Measurements from ENCODE around the gene IQCM.

Gene IQCM

DNA sequence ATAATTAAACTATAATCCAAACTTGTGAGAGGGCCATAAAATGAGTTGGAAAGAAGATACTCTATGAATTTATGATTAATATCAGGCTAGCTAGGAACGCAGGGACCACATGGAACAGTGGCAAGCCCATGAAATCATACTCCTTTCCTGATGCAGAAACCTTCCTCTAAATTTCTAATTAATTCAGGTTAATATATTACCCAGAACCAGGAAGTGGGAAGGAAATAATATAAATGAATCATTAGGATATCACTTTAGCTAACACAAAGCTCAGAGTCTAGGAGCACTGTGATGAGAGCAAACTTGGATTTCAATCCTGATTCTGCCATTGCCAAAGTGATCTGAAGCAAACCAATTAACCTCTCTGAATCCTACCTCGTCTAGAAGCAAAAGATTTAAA is 68.0 kb downstream of the IQCM start:
- no peak overlapping the region for H3K9ac ChIP-seq (ENCODE audit: low read depth, low read length)
- H3K9me3 ChIP-seq (ENCODE audit: control insufficient read depth, insufficient read depth, low read length), result no peaks in the 10 kb centered on the region
- H3K36me3 ChIP-seq (ENCODE audit: insufficient read depth, low read length), result no peaks in the 10 kb centered on the region
- H3K4me1 ChIP-seq (ENCODE audit: insufficient read depth, low read length), result no peaks in the 10 kb centered on the region

DNA sequence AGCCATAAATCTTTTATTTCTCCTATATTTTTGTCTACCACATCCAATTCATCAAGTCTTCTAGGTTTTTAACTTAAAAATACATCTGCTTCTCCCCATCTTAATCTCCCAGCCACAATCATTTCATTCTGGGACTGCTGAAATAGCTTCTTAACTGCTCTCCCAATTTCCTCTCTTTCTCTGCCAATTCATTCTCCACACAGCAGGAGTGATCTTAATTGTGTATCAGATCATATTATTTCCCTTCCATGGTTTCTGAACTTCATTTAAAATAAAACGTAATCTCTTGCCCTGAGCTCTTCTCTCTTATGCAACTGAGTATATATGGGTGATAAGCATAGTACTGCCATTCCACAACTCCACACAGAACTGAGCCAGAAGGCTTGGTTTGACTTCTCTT is 69.4 kb downstream of the IQCM start:
- no peaks in the 10 kb centered on the region for H3K4me1 ChIP-seq (ENCODE audit: insufficient read depth, low read length)

DNA sequence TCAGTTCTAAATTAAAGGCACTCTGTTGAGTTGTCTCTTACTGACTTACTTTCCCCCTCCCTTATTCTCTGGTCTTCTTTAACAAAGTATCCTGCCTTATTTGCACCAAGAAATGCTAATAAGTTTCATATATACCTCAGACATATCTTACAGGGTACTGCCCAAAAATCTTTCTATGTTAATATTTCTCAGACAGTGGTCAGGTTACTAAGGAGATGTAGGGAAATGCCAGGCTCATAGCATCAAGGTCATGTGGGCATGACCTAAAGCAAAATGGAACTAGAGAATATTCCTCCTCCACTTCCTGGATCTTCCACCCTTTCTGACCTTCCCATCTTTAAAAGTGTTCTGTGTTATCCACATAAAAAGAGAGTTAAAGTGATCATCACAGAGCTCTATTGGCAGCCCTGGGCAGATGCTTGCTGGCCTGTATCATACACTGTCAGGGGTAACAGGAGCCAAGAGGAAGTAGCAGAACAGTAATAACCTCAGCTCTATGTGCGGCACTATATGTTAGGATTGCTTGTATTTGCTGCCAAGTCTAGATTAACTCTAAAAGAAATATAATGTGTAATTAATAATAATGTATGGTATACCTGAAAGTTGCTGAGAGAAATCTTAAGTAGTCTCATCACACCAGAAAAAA is 74.3 kb downstream of the IQCM start:
- peaks cover 7% of the 10 kb centered on the region; the same call in 1 of the 2 replicates for H3K4me1 ChIP-seq (ENCODE audit: insufficient read depth, low read length)
- H3K36me3 ChIP-seq (ENCODE audit: insufficient read depth, low read length), result no peaks in the 10 kb centered on the region
- H3K9me3 ChIP-seq (ENCODE audit: control insufficient read depth, insufficient read depth, low read length), result no peaks in the 10 kb centered on the region
- H3K9ac ChIP-seq (ENCODE audit: low read depth, low read length), result no peak overlapping the region

More for the DNA sequence above, 69.4 kb downstream of the IQCM start:
- Histone ChIP-seq H3K9me3 (ENCODE audit: control insufficient read depth, insufficient read depth, low read length) (no peaks in the 10 kb centered on the region), H3K9ac (ENCODE audit: low read depth, low read length) (no peak overlapping the region), H3K36me3 (ENCODE audit: insufficient read depth, low read length) (no peaks in the 10 kb centered on the region)

DNA sequence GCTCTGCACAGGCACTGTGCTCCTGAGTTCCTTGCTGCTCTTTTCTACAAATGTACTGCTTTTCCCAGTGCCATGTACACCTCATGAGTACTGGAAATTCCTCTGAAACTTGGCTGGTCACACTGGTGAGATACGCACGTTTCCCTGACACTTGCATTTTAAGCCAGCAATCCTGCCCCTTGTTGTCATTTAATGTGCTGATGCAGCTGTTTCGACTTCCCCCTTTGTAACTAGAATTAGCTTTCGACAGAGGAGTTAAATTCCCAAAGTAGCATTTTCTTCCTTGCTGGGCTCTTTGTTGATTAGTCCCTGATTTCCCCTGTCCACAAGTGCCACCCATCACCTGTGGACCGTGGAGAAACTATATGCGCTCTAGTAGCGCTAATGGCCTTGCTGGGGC is 77.5 kb downstream of the IQCM start:
- Histone ChIP-seq H3K36me3 (ENCODE audit: insufficient read depth, low read length) (no peaks in the 10 kb centered on the region), H3K9ac (ENCODE audit: low read depth, low read length) (no peak overlapping the region), H3K4me1 (ENCODE audit: insufficient read depth, low read length) (peaks cover 7% of the 10 kb centered on the region; the same call in 1 of the 2 replicates), H3K9me3 (ENCODE audit: control insufficient read depth, insufficient read depth, low read length) (no peaks in the 10 kb centered on the region)

DNA sequence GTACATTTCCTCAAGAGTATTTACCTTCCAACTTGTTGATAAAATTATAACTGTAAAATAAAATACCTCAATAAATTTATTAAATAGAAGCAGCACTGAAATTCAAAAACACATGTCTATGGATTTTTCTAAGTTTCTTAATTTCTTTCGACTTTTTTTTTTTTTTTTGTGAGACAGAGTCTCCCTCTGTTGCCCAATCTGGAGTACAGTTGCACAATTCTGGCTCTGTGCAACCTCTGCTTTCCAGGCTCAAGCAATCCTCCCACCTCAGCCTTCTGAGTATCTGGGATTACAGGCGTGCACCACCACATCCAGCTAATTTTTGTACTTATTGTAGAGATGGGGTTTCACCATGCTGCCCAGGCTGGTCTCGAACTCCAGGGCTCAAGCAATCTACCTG is 79.8 kb downstream of the IQCM start:
- no peak overlapping the region for H3K9ac ChIP-seq (ENCODE audit: low read depth, low read length)
- no peaks in the 10 kb centered on the region for H3K9me3 ChIP-seq (ENCODE audit: control insufficient read depth, insufficient read depth, low read length)
- no peaks in the 10 kb centered on the region for H3K36me3 ChIP-seq (ENCODE audit: insufficient read depth, low read length)
- H3K4me1 ChIP-seq (ENCODE audit: insufficient read depth, low read length), result peaks cover 7% of the 10 kb centered on the region; the same call in 1 of the 2 replicates

DNA sequence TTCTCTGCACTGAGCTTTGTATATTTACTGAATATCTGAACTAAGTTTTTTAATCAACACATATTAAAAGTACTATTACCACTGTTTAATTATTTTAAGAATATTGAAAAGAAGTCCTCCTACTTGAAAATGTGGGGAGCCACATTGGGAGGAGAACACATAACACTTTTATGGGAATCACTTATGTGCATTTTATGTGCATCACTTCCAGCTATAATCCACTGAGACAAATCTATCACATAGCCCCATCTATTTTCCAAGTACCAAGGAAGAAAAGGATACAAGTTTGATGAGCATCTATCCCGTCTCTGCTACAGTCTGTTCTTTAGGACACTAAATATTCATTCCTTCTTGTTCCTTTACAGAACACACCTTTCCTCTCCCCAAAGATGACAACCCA is 87.2 kb downstream of the IQCM start:
- H3K36me3 ChIP-seq (ENCODE audit: insufficient read depth, low read length), result no peaks in the 10 kb centered on the region
- H3K4me1 ChIP-seq (ENCODE audit: insufficient read depth, low read length), result no peaks in the 10 kb centered on the region
- no peak overlapping the region for H3K9ac ChIP-seq (ENCODE audit: low read depth, low read length)
- no peaks in the 10 kb centered on the region for H3K9me3 ChIP-seq (ENCODE audit: control insufficient read depth, insufficient read depth, low read length)

DNA sequence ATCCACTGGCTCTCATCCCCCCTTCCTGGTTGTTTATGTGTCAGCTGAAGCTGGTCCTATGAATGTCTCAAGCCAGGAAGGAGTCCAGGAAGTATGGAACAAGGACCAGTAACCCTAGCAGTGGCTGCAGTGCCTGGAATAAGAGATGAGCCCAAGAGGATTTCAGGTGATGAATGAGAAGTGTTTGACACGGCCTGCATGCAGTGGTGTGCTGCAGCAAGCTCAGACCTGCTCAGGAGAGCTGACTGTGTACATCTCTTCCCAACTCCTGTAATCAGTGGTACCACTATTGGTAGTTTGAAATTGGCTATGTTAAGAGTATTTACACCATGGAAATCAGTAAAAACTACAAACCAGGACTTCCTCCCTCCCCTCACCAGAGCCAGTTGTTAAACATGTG is 88.0 kb downstream of the IQCM start:
- no peaks in the 10 kb centered on the region for H3K36me3 ChIP-seq (ENCODE audit: insufficient read depth, low read length)
- no peaks in the 10 kb centered on the region for H3K4me1 ChIP-seq (ENCODE audit: insufficient read depth, low read length)
- H3K9me3 ChIP-seq (ENCODE audit: control insufficient read depth, insufficient read depth, low read length), result no peaks in the 10 kb centered on the region
- H3K9ac ChIP-seq (ENCODE audit: low read depth, low read length), result no peak overlapping the region

DNA sequence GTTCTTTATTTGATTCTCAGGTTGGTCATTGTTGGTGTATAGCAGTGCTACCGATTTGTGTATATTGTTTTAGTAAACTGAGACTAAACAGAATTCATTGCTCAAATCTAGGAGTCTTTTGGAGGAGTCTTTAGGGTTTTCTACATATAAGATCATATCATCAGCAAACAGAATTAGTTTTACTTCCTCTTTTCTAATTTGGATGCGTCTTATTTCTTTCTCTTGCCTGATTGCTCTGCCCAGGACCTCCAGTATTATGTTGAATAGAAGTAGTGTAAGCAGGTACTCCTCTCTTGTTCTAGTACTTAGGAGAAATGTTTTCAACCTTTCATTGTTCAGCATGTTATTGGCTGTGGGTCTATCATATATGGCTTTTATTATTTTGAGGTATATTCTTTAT is 92.6 kb downstream of the IQCM start:
- H3K9me3 ChIP-seq (ENCODE audit: control insufficient read depth, insufficient read depth, low read length), result no peaks in the 10 kb centered on the region
- no peak overlapping the region for H3K9ac ChIP-seq (ENCODE audit: low read depth, low read length)
- H3K4me1 ChIP-seq (ENCODE audit: insufficient read depth, low read length), result no peaks in the 10 kb centered on the region
- H3K36me3 ChIP-seq (ENCODE audit: insufficient read depth, low read length), result no peaks in the 10 kb centered on the region

DNA sequence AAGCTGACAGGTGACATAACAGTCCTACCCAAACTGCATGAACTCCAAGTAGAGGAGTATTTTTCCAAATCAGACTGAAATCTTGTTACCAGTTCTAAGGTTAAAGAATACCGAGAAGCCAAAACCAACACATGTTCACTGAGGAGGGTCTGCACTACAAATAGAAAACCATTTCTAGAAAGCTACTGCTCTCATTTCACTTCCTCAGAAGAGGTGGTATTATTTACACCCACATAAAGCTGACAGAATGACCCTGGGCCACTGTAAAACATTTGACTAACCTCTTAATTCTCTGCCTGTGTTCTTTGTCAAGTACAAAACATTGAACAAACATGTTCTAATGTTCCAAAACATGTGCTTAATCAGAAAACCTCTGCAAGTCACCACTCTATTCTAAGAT is 95.8 kb downstream of the IQCM start:
- H3K9me3 ChIP-seq (ENCODE audit: control insufficient read depth, insufficient read depth, low read length), result no peaks in the 10 kb centered on the region; the same call in 1 of the 2 replicates
- no peaks in the 10 kb centered on the region for H3K4me1 ChIP-seq (ENCODE audit: insufficient read depth, low read length)
- no peaks in the 10 kb centered on the region for H3K36me3 ChIP-seq (ENCODE audit: insufficient read depth, low read length)
- H3K9ac ChIP-seq (ENCODE audit: low read depth, low read length), result no peak overlapping the region

DNA sequence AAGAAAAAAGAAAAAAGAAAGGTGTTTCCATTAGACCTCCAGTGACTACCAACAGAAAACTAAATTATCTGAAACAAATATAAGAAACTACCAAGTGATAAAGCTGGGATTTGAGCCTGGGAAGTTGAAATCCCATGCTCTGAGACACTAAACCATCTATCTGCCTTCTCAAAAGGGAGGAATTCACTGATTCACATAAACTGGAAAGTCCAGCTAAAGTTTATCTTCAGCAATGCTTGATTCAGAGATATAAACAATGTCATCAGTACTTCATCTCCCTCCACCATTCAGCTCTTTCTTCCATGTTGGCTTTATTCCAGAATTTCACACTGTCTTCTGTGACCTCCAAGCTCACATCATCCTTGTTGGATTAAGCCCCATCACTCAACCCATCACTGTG is 96.3 kb downstream of the IQCM start:
- H3K4me1 ChIP-seq (ENCODE audit: insufficient read depth, low read length), result no peaks in the 10 kb centered on the region
- H3K9me3 ChIP-seq (ENCODE audit: control insufficient read depth, insufficient read depth, low read length), result no peaks in the 10 kb centered on the region; the same call in 1 of the 2 replicates
- no peak overlapping the region for H3K9ac ChIP-seq (ENCODE audit: low read depth, low read length)

DNA sequence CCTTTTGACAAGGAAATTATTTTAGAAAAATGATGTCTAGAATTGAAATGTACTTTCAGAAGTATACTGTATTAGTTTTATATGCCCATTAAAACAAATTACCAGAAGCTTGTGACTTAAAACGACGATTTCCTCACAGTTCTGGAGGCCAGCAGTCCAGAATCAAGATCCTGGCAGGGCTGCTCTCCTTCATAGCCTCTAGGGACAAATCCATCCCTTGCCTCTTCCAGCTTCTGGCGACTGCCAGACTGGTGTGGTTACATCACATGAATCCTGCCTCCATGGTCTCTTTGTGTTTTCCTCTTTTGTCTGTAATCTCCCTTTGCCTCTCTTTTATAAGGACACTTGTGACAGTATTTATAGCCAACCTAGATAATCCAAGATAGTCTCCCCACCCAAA is 97.1 kb downstream of the IQCM start:
- Histone ChIP-seq H3K4me1 (ENCODE audit: insufficient read depth, low read length) (no peaks in the 10 kb centered on the region), H3K36me3 (ENCODE audit: insufficient read depth, low read length) (no peaks in the 10 kb centered on the region), H3K9me3 (ENCODE audit: control insufficient read depth, insufficient read depth, low read length) (no peaks in the 10 kb centered on the region; the same call in 1 of the 2 replicates), H3K9ac (ENCODE audit: low read depth, low read length) (no peak overlapping the region)

More for the DNA sequence above, 96.3 kb downstream of the IQCM start:
- no peaks in the 10 kb centered on the region for H3K36me3 ChIP-seq (ENCODE audit: insufficient read depth, low read length)

DNA sequence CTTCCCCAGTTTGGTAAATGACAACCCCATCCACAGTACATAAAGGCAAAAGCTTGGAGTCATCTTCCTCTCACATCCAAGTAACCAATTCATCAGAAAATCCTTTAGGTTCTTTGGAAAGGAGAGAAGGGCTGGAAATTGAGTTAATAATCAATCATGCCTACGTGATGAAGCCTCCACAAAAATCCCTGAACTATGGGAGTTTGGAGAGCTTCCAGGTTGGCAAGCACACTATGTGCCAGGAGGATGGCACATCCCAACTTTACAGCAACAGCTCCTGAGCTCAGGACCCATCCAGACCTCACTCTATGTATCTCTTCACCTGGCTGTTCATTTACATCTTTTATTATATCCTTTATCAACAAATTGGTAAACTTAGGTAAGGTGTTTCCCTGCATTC is 98.9 kb downstream of the IQCM start:
- no peaks in the 10 kb centered on the region; the same call in 1 of the 2 replicates for H3K9me3 ChIP-seq (ENCODE audit: control insufficient read depth, insufficient read depth, low read length)
- H3K4me1 ChIP-seq (ENCODE audit: insufficient read depth, low read length), result no peaks in the 10 kb centered on the region
- no peak overlapping the region for H3K9ac ChIP-seq (ENCODE audit: low read depth, low read length)
- H3K36me3 ChIP-seq (ENCODE audit: insufficient read depth, low read length), result no peaks in the 10 kb centered on the region

DNA sequence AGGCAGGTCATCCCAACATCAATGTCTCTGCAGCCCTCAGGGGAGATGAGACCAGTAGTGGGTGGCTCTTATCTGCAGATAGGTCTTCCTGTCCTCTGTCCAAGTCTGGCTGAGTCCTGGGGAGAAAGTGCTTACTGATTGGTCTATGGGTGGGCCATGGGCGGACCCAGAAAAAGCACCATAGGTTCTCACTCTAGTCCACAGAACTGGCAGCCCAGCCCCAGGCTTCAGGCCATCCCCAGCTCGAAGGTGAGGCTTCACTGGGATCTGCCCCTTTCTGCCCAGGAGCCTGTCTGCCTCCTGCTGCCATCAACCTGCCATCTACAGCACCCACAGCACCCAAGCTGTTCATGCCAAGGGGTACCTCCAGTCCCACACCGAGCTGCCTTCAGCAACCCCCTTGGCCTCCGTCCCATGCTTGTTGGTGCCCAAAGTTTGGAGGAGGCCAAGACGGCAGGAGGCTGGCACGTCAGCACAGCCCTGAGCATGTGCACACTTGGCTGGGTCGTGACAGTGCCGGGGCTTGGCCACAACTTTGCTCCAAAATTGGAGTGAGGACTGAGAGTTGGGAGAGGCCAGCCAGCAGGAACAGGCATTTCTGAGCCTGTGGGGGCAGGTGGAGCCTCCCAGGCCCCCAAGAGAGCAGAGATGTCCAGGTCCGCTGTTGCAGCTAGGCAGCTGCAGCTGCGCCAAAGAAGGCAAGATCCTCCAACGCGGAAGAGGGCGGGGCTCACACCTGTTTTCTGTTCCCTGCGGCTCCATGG is 99.6 kb downstream of the IQCM start:
- no peaks in the 10 kb centered on the region for H3K36me3 ChIP-seq (ENCODE audit: insufficient read depth, low read length)
- no peak overlapping the region for H3K9ac ChIP-seq (ENCODE audit: low read depth, low read length)
- no peaks in the 10 kb centered on the region for H3K4me1 ChIP-seq (ENCODE audit: insufficient read depth, low read length)
- no peaks in the 10 kb centered on the region; the same call in 1 of the 2 replicates for H3K9me3 ChIP-seq (ENCODE audit: control insufficient read depth, insufficient read depth, low read length)

DNA sequence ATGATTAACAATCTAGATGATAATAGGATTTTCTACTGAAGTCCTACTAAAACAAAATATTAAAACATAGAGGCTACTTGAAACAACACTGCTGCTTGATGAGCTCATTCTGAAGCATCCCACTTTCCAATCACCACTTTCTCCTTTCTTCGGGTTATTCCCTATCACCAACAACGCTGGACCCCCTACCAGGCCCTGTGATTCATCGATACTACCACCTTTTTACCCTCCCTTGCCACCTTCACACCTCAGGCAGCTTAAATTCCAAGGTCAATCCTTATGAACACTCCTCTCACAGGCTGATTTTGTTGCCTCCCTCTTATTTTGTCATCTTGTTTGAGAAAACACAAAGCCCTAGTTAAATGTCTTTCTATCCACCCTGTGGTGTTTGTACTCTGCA is 102.6 kb downstream of the IQCM start:
- no peaks in the 10 kb centered on the region for H3K4me1 ChIP-seq (ENCODE audit: insufficient read depth, low read length)
- H3K9me3 ChIP-seq (ENCODE audit: control insufficient read depth, insufficient read depth, low read length), result no peaks in the 10 kb centered on the region; the same call in 1 of the 2 replicates
- no peaks in the 10 kb centered on the region for H3K36me3 ChIP-seq (ENCODE audit: insufficient read depth, low read length)
- H3K9ac ChIP-seq (ENCODE audit: low read depth, low read length), result no peak overlapping the region
